ENCODE data around the gene SNAPC4. TPM values are rescaled to one million over a fixed set of nuclear protein-coding genes. Genes with fewer than 3 reads are reported as not detected.

The SNAPC4 gene
- polyA plus RNA-seq, 2 of the 4 experiments (the other 2 are of a cell fraction): 2.7 to 10.3 TPM

DNA sequence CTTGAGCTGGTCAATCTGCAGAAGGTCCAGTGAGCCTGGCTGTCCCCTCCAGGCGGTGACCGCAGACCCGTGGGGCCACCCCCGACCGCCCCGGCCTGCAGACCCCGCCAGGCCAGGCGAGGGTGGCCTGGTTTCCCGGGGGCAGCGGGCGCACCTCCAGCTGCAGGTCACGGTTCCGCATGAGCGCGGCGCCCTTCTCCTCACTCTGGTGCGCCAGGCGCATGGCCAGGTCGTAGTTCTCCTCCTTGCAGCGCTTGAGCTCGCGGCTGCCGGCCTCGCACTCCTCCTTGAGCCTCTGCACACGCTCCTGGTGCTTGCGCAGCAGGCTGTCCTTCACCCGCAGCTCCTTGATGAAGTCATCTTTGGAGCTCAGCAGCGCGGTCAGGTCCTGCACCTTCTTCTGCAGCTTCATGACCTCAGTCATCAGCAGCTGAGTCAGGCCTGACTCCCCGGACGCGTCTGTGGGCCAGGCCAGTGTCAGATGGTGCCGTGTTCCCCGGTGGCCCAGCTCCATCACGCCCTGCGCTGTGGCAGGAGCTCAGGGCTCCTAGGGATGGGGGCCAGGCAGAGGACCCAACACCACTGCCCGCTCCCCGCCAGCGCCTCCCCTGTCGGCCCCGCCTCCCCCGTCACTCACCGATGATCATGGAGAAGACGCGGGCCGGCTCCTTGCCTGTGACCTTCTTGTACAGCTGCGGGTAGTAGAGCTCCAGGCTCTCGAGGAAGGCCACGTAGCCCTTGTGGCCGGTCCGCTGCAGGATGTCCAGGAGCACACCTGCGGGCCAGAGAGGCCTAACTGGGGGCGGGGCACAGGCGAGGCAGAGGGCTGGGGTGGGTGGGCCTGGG, 29.1 kb downstream of the SNAPC4 start:
- DNase-seq (ENCODE audit: low read depth in 1 of 2, low spot score in 1 of 2): no peak
- 91% methylated on average over 39 of the region's 54 CpGs for WGBS (ENCODE audit: missing lambda C conversion rate)
- POLR2A ChIA-PET: interaction anchor here (2.3 kb wide), 1 partner anchor 8 kb away, joined by 17 read pairs; the partner anchor contains the start of gene DNLZ
- no peak overlapping the region for H3K4me3 ChIP-seq
- ATAC-seq: no peak
- TF ChIP-seq CHD4 (IDR thresholded peaks at IDR 0.05; ENCODE audit: borderline replicate concordance) (no peak), RCOR1 (IDR thresholded peaks at IDR 0.05; ENCODE audit: low read depth, low read length) (no peak), RARB (CRISPR knock-in tag; IDR thresholded peaks at IDR 0.05) (no peak)
- no peak for FAIRE-seq
- CTCF ChIA-PET: interaction anchor here (0.5 to 2.3 kb wide), 6 partner anchors 8 to 231 kb away, joined by 3 to 18 read pairs (median 4); partner anchors contain the start of genes DNLZ and SNAPC4
- H3K4me1 ChIP-seq: peaks cover 12% of the 10 kb centered on the region
- H3K27ac ChIP-seq: no peak overlapping the region
- H3K4me2 ChIP-seq: no peak overlapping the region
- no peaks in the 10 kb centered on the region for H3K9me3 ChIP-seq

DNA sequence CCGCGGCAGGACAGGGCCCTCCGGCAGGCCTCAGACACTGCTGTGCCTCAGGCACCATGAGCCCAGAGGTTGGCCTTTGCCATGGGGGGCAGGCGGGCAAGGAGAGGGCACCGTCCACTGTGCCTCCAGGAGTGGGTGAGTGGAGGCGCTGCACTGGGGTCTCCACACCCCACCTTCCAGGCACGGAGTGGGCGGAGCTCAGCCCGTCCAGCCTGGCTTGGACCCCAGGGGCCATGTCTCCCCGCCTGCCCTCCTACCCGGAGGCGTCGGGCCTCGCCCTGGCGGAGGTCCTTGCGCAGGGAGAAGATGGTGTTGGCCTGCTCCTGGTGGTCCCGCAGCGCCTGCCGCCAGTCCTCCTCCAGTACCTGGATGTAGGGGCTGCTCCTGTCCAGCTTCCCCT, 29.9 kb downstream of the SNAPC4 start:
- Histone ChIP-seq H3K27ac (no peak overlapping the region), H3K4me2 (no peak overlapping the region), H3K9me3 (no peaks in the 10 kb centered on the region), H3K4me1 (peaks cover 12% of the 10 kb centered on the region), H3K4me3 (no peak overlapping the region)
- no peak for FAIRE-seq
- no peak for ATAC-seq
- DNase-seq (ENCODE audit: low read depth in 1 of 2, low spot score in 1 of 2): no peak
- POLR2A ChIA-PET: no interaction called here
- CTCF ChIA-PET: interaction anchor here (0.9 to 1.6 kb wide), 4 partner anchors 26 to 31 kb away, joined by 3 to 5 read pairs (median 3); partner anchors contain the start of gene SNAPC4
- TF ChIP-seq, protein P1, sequence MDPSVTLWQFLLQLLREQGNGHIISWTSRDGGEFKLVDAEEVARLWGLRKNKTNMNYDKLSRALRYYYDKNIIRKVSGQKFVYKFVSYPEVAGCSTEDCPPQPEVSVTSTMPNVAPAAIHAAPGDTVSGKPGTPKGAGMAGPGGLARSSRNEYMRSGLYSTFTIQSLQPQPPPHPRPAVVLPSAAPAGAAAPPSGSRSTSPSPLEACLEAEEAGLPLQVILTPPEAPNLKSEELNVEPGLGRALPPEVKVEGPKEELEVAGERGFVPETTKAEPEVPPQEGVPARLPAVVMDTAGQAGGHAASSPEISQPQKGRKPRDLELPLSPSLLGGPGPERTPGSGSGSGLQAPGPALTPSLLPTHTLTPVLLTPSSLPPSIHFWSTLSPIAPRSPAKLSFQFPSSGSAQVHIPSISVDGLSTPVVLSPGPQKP (IDR thresholded peaks at IDR 0.05; ENCODE audit: low read depth, low read length): no peak
- TF ChIP-seq FOSL2 (IDR thresholded peaks at IDR 0.05): no peak
- no peak for TF ChIP-seq FOSL2 (CRISPR knock-in tag; IDR thresholded peaks at IDR 0.05)
- TF ChIP-seq, protein P2, sequence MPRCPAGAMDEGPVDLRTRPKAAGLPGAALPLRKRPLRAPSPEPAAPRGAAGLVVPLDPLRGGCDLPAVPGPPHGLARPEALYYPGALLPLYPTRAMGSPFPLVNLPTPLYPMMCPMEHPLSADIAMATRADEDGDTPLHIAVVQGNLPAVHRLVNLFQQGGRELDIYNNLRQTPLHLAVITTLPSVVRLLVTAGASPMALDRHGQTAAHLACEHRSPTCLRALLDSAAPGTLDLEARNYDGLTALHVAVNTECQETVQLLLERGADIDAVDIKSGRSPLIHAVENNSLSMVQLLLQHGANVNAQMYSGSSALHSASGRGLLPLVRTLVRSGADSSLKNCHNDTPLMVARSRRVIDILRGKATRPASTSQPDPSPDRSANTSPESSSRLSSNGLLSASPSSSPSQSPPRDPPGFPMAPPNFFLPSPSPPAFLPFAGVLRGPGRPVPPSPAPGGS (IDR thresholded peaks at IDR 0.05): no peak
- TF ChIP-seq ZFP36 (IDR thresholded peaks at IDR 0.05; ENCODE audit: borderline replicate concordance, partially characterized antibody): no peak
- TF ChIP-seq, protein P3, sequence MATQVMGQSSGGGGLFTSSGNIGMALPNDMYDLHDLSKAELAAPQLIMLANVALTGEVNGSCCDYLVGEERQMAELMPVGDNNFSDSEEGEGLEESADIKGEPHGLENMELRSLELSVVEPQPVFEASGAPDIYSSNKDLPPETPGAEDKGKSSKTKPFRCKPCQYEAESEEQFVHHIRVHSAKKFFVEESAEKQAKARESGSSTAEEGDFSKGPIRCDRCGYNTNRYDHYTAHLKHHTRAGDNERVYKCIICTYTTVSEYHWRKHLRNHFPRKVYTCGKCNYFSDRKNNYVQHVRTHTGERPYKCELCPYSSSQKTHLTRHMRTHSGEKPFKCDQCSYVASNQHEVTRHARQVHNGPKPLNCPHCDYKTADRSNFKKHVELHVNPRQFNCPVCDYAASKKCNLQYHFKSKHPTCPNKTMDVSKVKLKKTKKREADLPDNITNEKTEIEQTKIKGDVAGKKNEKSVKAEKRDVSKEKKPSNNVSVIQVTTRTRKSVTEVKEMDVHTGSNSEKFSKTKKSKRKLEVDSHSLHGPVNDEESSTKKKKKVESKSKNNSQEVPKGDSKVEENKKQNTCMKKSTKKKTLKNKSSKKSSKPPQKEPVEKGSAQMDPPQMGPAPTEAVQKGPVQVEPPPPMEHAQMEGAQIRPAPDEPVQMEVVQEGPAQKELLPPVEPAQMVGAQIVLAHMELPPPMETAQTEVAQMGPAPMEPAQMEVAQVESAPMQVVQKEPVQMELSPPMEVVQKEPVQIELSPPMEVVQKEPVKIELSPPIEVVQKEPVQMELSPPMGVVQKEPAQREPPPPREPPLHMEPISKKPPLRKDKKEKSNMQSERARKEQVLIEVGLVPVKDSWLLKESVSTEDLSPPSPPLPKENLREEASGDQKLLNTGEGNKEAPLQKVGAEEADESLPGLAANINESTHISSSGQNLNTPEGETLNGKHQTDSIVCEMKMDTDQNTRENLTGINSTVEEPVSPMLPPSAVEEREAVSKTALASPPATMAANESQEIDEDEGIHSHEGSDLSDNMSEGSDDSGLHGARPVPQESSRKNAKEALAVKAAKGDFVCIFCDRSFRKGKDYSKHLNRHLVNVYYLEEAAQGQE (IDR thresholded peaks at IDR 0.05): no peak
- TF ChIP-seq MAZ (IDR thresholded peaks at IDR 0.05; ENCODE audit: borderline replicate concordance, low read depth, low read length): no peak
- TF ChIP-seq TP53 (CRISPR knock-in tag; IDR thresholded peaks at IDR 0.05): no peak
- no peak for TF ChIP-seq CHD4 (IDR thresholded peaks at IDR 0.05; ENCODE audit: borderline replicate concordance)
- TF ChIP-seq KDM1A (IDR thresholded peaks at IDR 0.05; ENCODE audit: low read depth): no peak
- no peak for TF ChIP-seq JUN (IDR thresholded peaks at IDR 0.05)
- 91% methylated on average over 13 of the region's 19 CpGs for WGBS (ENCODE audit: missing lambda C conversion rate)

DNA sequence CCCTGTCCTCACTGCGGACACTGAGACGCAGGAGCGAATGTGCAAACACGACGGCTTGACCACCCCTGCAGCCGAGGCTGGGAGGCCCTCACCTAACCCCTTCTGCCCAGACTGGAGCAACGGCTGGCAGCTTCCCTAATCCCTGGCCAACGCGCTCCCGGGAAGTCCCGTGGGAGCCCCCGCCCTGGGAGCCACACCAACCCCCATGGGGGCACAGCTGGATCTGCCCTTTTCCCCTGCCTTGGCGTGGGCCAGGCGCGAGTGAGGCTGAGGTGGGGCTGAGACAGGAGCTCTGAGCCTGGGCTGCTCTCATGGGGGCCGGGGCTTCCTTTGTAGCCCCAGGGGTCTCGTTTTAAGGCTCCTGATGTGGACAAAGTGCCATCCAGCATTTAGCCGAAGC, 31.8 kb downstream of the SNAPC4 start:
- Histone ChIP-seq H3K4me2 (no peak overlapping the region), H3K4me1 (peaks cover 17% of the 10 kb centered on the region), H3K27ac (no peak overlapping the region), H3K9me3 (no peaks in the 10 kb centered on the region), H3K4me3 (no peak overlapping the region)
- ChIA-PET POLR2A (no interaction called here), CTCF (interaction anchor here (0.8 to 1.5 kb wide), 3 partner anchors 9 to 29 kb away, joined by 3 to 5 read pairs (median 3); no protein-coding TSS in a partner anchor)
- ATAC-seq: no peak
- no peak for DNase-seq (ENCODE audit: low read depth in 1 of 2, low spot score in 1 of 2)
- TF ChIP-seq NR3C1 (IDR thresholded peaks at IDR 0.05) (no peak), PHF8 (IDR thresholded peaks at IDR 0.05; ENCODE audit: borderline replicate concordance, low read depth) (no peak), MYC (IDR thresholded peaks at IDR 0.05; ENCODE audit: borderline replicate concordance, low read length) (no peak)
- WGBS (ENCODE audit: missing lambda C conversion rate): 83% methylated on average over 13 of the region's 18 CpGs
- no peak for FAIRE-seq

Data from A549 (cell line).